NCI-H345 treated with DMSO at 0.1 percent for 48 hours (cell line): ENCODE measurements around the gene ZNF609.
"Not testable (repeated sequence)": the region's sequence is repeated elsewhere in the genome, so short reads cannot be mapped to it uniquely, and the experiment has no call there.

Experiments used
- DNase-seq: peaks from one replicate; lab custom pipeline; 2025; ENCODE audit not compliant: unreplicated experiment; lab: John Stamatoyannopoulos, UW

Gene ZNF609

GRCh38 chr15:64617727-64618126, 157.3 kb downstream of the ZNF609 start:
- no peak for DNase-seq

GRCh38 chr15:64618138-64618537, 157.8 kb downstream of the ZNF609 start:
- DNase-seq = no peak

GRCh38 chr15:64618540-64618939, 158.2 kb downstream of the ZNF609 start:
- DNase-seq = no peak

- DNase-seq = no peak
Measured at GRCh38 chr15:64619880-64620839, 159.8 kb downstream of the ZNF609 start.

- no peak for DNase-seq
Measured at GRCh38 chr15:64621056-64621455, 160.7 kb downstream of the ZNF609 start.

GRCh38 chr15:64622410-64623260, 162.3 kb downstream of the ZNF609 start:
- no peak for DNase-seq

- DNase-seq = no peak
Measured at GRCh38 chr15:64623347-64623996, 163.1 kb downstream of the ZNF609 start.

- no peak for DNase-seq
Measured at GRCh38 chr15:64624242-64624641, 163.9 kb downstream of the ZNF609 start.

- no peak for DNase-seq
Measured at GRCh38 chr15:64629063-64629462, 168.7 kb downstream of the ZNF609 start.

GRCh38 chr15:64630396-64631107, 170.2 kb downstream of the ZNF609 start:
- no peak for DNase-seq

- not testable (repeated sequence) for DNase-seq
Measured at GRCh38 chr15:64632639-64633038, 172.3 kb downstream of the ZNF609 start.

- no peak for DNase-seq
Measured at GRCh38 chr15:64633332-64633731, 173.0 kb downstream of the ZNF609 start.

- no peak for DNase-seq
Measured at GRCh38 chr15:64634027-64634426, 173.6 kb downstream of the ZNF609 start.

GRCh38 chr15:64634576-64635498, 174.5 kb downstream of the ZNF609 start:
- DNase-seq = no peak

GRCh38 chr15:64635499-64636495, 175.4 kb downstream of the ZNF609 start:
- no peak for DNase-seq

- DNase-seq = no peak
Measured at GRCh38 chr15:64636556-64636955, 176.2 kb downstream of the ZNF609 start.

GRCh38 chr15:64637412-64637811, 177.0 kb downstream of the ZNF609 start:
- no peak for DNase-seq

- DNase-seq = not testable (repeated sequence)
Measured at GRCh38 chr15:64639744-64640143, 179.4 kb downstream of the ZNF609 start.
